GM21528 (cell line): ENCODE data around the gene IL36B.

Experiments used
- ATAC-seq: cut with Tn5 transposase; IDR thresholded peaks from one replicate; pipeline ENCODE4 v1.9.1; 2021; ENCODE audit warnings: mild to moderate bottlenecking, moderate library complexity; ENCODE audit not compliant: unreplicated experiment, low FRiP score

IL36B gene

GRCh38 chr2:113057117-113057516 lies 4.5 kb upstream of the IL36B start:
- ATAC-seq: no peak

- ATAC-seq: no peak
Measured at GRCh38 chr2:113056521-113056920, 3.9 kb upstream of the IL36B start.

- no peak for ATAC-seq
Measured at GRCh38 chr2:113054066-113054465, 1.4 kb upstream of the IL36B start.

- ATAC-seq: no peak
Measured at GRCh38 chr2:113053666-113054065, 999 bp upstream of the IL36B start.

- no peak for ATAC-seq
Measured at GRCh38 chr2:113050921-113051895, 1.5 kb downstream of the IL36B start.

GRCh38 chr2:113046465-113046864 lies 6.2 kb downstream of the IL36B start:
- ATAC-seq: no peak

- ATAC-seq: no peak
Measured at GRCh38 chr2:113041871-113042270, 10.8 kb downstream of the IL36B start.

- no peak for ATAC-seq
Measured at GRCh38 chr2:113039719-113040118, 12.9 kb downstream of the IL36B start.

GRCh38 chr2:113039158-113039557 lies 13.5 kb downstream of the IL36B start:
- ATAC-seq: no peak

- ATAC-seq: no peak
Measured at GRCh38 chr2:113038291-113038690, 14.4 kb downstream of the IL36B start.

- no peak for ATAC-seq
Measured at GRCh38 chr2:113036763-113037162, 15.9 kb downstream of the IL36B start.

GRCh38 chr2:113034016-113034415 lies 18.7 kb downstream of the IL36B start:
- ATAC-seq: no peak

- no peak for ATAC-seq
Measured at GRCh38 chr2:113032737-113033136, 19.9 kb downstream of the IL36B start.

- no peak for ATAC-seq
Measured at GRCh38 chr2:113028112-113028511, 24.6 kb downstream of the IL36B start.

- no peak for ATAC-seq
Measured at GRCh38 chr2:113027691-113028090, 25.0 kb downstream of the IL36B start.

GRCh38 chr2:113025737-113026136 lies 26.9 kb downstream of the IL36B start:
- no peak for ATAC-seq

GRCh38 chr2:113024764-113025163 lies 27.9 kb downstream of the IL36B start:
- no peak for ATAC-seq

GRCh38 chr2:113021312-113021711 lies 31.4 kb downstream of the IL36B start:
- no peak for ATAC-seq

- ATAC-seq: no peak
Measured at GRCh38 chr2:113018509-113018908, 34.2 kb downstream of the IL36B start.

- no peak for ATAC-seq
Measured at GRCh38 chr2:113015655-113016054, 37.0 kb downstream of the IL36B start.

GRCh38 chr2:113015042-113015441 lies 37.6 kb downstream of the IL36B start:
- no peak for ATAC-seq

- no peak for ATAC-seq
Measured at GRCh38 chr2:113014067-113014466, 38.6 kb downstream of the IL36B start.
